ENCODE measurements around the gene FSTL4.
"Not testable (repeated sequence)": the region's sequence is repeated elsewhere in the genome, so short reads cannot be mapped to it uniquely, and the experiment has no call there.

FSTL4 gene

GRCh38 chr5:133225671-133226152, 386.6 kb downstream of the FSTL4 start:
- Mint-ChIP-seq H3K27me3 (peaks cover 39 to 58% of the 10 kb centered on the region in 2 donors), H3K27ac (no peak overlapping the region), H3K4me3 (no peak overlapping the region), H3K9me3 (no peaks in the 10 kb centered on the region), H3K36me3 (ENCODE audit: insufficient read depth) (no peaks in the 10 kb centered on the region), H3K4me1 (ENCODE audit: low read depth in 2 of 2) (no peaks in the 10 kb centered on the region)
- DNase-seq: no peak
- ATAC-seq (replicated peaks): no peak

DNA sequence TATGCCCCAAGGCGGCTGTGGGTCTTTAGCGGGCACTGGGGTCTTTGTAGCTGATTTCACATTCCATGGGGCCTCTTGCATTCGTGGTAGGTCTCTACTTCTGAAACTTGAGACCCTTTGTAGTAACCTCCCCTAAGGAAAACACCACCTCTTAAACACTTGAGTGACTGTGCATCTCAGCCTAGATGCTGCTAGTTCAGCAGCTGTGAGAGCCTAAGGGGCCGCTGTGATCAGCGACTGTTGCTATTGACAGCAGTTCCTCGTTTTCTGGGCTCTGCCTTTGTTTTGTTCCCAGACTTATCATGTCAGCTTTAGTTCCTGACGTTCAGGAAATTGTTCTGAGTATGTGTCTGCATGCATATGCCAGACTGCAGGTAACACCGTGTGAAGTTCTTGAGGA, 389.4 kb downstream of the FSTL4 start:
- ATAC-seq (replicated peaks) (no peak), DNase-seq (no peak)
- Mint-ChIP-seq H3K27ac (no peak overlapping the region), H3K27me3 (peaks cover 43 to 58% of the 10 kb centered on the region in 2 donors), H3K9me3 (no peaks in the 10 kb centered on the region), H3K4me3 (no peak overlapping the region), H3K36me3 (ENCODE audit: insufficient read depth) (no peaks in the 10 kb centered on the region), H3K4me1 (ENCODE audit: low read depth in 2 of 2) (no peaks in the 10 kb centered on the region)

DNA sequence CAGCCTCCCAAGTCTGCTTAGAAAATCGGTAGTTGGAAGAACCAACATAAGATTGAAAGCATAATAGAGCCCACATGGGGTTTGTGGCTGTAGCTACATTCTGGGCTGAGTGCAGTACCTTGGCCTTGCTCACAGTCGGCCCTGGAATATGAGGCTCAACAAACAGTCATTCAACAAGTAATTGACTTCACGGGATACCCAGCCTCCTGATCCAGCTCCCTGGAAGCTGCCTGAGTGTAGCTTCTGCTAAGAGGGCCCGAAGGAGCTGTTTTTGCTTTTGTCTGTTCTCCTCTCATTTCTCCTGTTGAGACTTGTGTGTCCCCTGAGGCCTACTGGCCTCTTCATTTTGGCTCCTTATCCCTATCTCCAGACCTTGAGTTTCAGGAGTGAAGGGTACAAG, 389.8 kb downstream of the FSTL4 start:
- H3K36me3 Mint-ChIP-seq (ENCODE audit: insufficient read depth): no peaks in the 10 kb centered on the region
- peaks cover 45 to 63% of the 10 kb centered on the region in 2 donors for H3K27me3 Mint-ChIP-seq
- H3K9me3 Mint-ChIP-seq: no peaks in the 10 kb centered on the region
- H3K27ac Mint-ChIP-seq: no peak overlapping the region
- H3K4me1 Mint-ChIP-seq (ENCODE audit: low read depth in 2 of 2): no peaks in the 10 kb centered on the region
- no peak for ATAC-seq (replicated peaks)
- H3K4me3 Mint-ChIP-seq: no peak overlapping the region
- DNase-seq: no peak

GRCh38 chr5:133222040-133222439, 390.3 kb downstream of the FSTL4 start:
- Mint-ChIP-seq H3K27me3 (peaks cover 44 to 68% of the 10 kb centered on the region in 2 donors), H3K9me3 (no peaks in the 10 kb centered on the region), H3K27ac (no peak overlapping the region), H3K36me3 (ENCODE audit: insufficient read depth) (no peaks in the 10 kb centered on the region), H3K4me3 (no peak overlapping the region), H3K4me1 (ENCODE audit: low read depth in 2 of 2) (no peaks in the 10 kb centered on the region)
- DNase-seq: no peak
- ATAC-seq (replicated peaks): no peak

GRCh38 chr5:133220851-133221674, 391.3 kb downstream of the FSTL4 start:
- no peaks in the 10 kb centered on the region for H3K4me1 Mint-ChIP-seq (ENCODE audit: low read depth in 2 of 2)
- H3K9me3 Mint-ChIP-seq: no peaks in the 10 kb centered on the region
- H3K36me3 Mint-ChIP-seq (ENCODE audit: insufficient read depth): no peaks in the 10 kb centered on the region
- no peak for ATAC-seq (replicated peaks)
- H3K4me3 Mint-ChIP-seq: no peak overlapping the region
- no peak overlapping the region for H3K27ac Mint-ChIP-seq
- no peak for DNase-seq
- peaks cover 39 to 65% of the 10 kb centered on the region in 2 donors for H3K27me3 Mint-ChIP-seq

DNA sequence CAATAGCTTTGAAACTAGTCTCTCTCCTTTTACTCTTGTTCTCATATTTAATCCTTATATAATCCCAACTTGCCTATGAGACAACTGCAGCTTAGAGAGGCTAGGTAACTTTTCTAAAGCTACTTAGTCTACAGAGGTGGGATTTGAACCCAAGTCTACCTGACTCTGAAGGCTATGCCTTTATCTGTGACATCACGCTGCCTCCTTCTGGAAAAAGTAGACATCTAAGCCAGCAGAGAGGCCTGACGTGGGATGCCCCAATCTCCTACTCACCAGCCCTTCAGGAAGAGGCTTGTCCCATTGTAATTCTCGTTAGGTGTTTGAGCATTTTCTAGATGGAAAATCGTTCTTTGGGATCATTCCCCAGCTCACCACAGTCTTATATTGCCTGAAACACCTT, 393.0 kb downstream of the FSTL4 start:
- no peak overlapping the region for H3K27ac Mint-ChIP-seq

GRCh38 chr5:133216138-133216537, 396.2 kb downstream of the FSTL4 start:
- ATAC-seq (replicated peaks); H3K9me3 Mint-ChIP-seq; H3K36me3 Mint-ChIP-seq (ENCODE audit: insufficient read depth); H3K4me3 Mint-ChIP-seq; DNase-seq; H3K4me1 Mint-ChIP-seq (ENCODE audit: low read depth in 2 of 2); H3K27ac Mint-ChIP-seq: not testable (repeated sequence)
- peaks cover 19 to 27% of the 10 kb centered on the region in 2 donors for H3K27me3 Mint-ChIP-seq

More for the DNA sequence above, 393.0 kb downstream of the FSTL4 start:
- no peak overlapping the region for H3K4me3 Mint-ChIP-seq
- no peaks in the 10 kb centered on the region for H3K4me1 Mint-ChIP-seq (ENCODE audit: low read depth in 2 of 2)
- no peaks in the 10 kb centered on the region for H3K36me3 Mint-ChIP-seq (ENCODE audit: insufficient read depth)
- DNase-seq (no peak), ATAC-seq (replicated peaks) (no peak)
- peaks cover 33 to 48% of the 10 kb centered on the region in 2 donors for H3K27me3 Mint-ChIP-seq
- no peaks in the 10 kb centered on the region for H3K9me3 Mint-ChIP-seq

DNA sequence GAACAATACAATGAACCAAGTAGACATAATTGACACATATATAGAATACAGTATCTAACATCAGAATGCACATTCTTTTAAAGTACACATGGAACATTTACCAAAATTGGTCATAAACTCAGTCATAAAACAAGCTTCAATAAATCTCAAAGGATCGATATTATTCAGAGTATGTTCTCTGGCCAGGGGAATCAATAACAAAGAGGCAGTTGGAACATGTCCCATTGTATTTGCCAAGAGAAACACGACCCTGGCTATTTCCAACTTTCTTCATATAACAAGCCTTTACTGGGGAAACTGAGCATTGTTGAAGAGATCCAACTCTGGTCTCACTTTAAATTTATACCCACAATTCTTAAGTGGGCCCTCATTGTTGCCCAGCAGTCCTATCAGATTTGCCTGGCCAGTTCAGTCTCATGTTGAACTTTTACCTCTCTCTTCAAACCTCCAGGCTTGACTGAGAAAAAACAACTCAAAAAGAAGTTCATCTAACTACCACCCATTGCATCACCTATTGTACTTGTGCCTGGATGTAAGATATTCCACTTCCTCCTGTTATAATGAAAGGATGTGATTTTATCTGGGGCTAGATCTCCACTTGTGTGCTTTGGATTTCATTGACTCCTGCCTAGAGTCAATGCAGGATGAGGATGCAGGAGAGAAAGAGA, 398.1 kb downstream of the FSTL4 start:
- Mint-ChIP-seq H3K4me1 (ENCODE audit: low read depth in 2 of 2) (no peaks in the 10 kb centered on the region), H3K27me3 (peaks cover 25% of the 10 kb centered on the region in 2 donors), H3K9me3 (no peaks in the 10 kb centered on the region), H3K27ac (no peak overlapping the region), H3K36me3 (ENCODE audit: insufficient read depth) (no peaks in the 10 kb centered on the region), H3K4me3 (no peak overlapping the region)
- DNase-seq (no peak), ATAC-seq (replicated peaks) (no peak)

- DNase-seq (no peak), ATAC-seq (replicated peaks) (no peak)
- Mint-ChIP-seq H3K36me3 (ENCODE audit: insufficient read depth) (no peaks in the 10 kb centered on the region), H3K9me3 (no peaks in the 10 kb centered on the region), H3K27me3 (peaks cover 32% of the 10 kb centered on the region in 2 donors), H3K4me1 (ENCODE audit: low read depth in 2 of 2) (no peaks in the 10 kb centered on the region), H3K27ac (no peak overlapping the region), H3K4me3 (no peak overlapping the region)
These were observed 406.7 kb downstream of the FSTL4 start for GRCh38 chr5:133205649-133206048.

GRCh38 chr5:133205204-133205603, 407.1 kb downstream of the FSTL4 start:
- no peak overlapping the region for H3K4me3 Mint-ChIP-seq
- DNase-seq (no peak), ATAC-seq (replicated peaks) (no peak)
- H3K27me3 Mint-ChIP-seq: peaks cover 34 to 36% of the 10 kb centered on the region in 2 donors
- no peaks in the 10 kb centered on the region for H3K4me1 Mint-ChIP-seq (ENCODE audit: low read depth in 2 of 2)
- H3K9me3 Mint-ChIP-seq: no peaks in the 10 kb centered on the region
- H3K27ac Mint-ChIP-seq: no peak overlapping the region
- H3K36me3 Mint-ChIP-seq (ENCODE audit: insufficient read depth): no peaks in the 10 kb centered on the region

DNA sequence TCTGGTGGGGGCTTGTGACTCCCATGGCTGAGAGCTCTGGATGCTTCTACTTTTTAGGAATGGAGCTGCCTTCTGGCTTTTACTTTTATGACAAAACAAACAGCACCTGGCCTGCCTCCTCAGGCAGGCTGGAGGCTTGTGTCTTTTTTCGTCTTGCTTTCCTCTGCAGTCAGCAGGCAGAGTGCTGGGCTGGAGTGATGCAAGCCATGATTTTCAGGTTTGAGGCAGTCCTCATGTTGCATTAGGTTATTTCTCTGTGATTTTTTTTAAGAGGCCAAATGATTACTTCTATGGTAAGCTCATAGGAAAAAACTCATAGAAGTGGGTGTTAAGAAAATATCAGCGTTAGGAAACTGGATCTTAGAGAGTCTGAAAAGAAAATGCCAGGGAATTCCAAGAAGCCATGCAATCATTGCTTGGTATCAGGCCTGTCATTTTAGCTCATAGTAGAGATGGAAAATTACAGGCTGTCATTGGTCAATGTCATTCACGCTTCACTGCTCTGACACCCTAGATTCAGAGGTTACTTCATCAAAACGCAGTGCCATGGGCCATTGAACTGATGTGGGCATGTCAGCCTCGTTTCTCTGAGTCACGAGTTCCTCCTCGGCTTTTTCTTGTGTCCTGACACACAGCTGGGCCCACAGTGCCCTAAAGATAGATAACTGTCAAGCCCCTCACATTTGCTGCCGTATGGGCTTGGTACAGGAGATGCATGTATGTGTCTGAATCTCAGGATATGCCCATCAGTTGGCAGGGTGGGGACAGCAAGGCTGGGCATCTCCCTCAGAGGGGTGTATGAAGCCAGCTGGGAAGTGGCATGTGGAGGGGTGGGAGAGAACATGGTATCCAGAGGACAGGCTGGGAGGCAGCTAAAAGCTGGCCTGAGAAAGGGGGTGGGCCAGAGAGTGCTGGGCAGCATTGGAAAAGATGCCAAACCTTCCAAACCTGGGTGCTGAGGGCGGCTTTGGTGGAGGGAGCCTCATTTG, 408.7 kb downstream of the FSTL4 start:
- no peak for ATAC-seq (replicated peaks)
- H3K9me3 Mint-ChIP-seq: no peaks in the 10 kb centered on the region
- H3K27ac Mint-ChIP-seq: no peak overlapping the region
- H3K36me3 Mint-ChIP-seq (ENCODE audit: insufficient read depth): no peaks in the 10 kb centered on the region
- H3K27me3 Mint-ChIP-seq: peaks cover 35 to 52% of the 10 kb centered on the region in 2 donors
- DNase-seq: no peak
- no peak overlapping the region for H3K4me3 Mint-ChIP-seq
- H3K4me1 Mint-ChIP-seq (ENCODE audit: low read depth in 2 of 2): no peaks in the 10 kb centered on the region

GRCh38 chr5:133202066-133202665, 410.2 kb downstream of the FSTL4 start:
- Mint-ChIP-seq H3K9me3 (no peaks in the 10 kb centered on the region), H3K4me1 (ENCODE audit: low read depth in 2 of 2) (no peaks in the 10 kb centered on the region), H3K27me3 (peaks cover 38 to 67% of the 10 kb centered on the region in 2 donors), H3K4me3 (no peak overlapping the region), H3K27ac (no peak overlapping the region), H3K36me3 (ENCODE audit: insufficient read depth) (no peaks in the 10 kb centered on the region)
- DNase-seq (no peak), ATAC-seq (replicated peaks) (no peak)

DNA sequence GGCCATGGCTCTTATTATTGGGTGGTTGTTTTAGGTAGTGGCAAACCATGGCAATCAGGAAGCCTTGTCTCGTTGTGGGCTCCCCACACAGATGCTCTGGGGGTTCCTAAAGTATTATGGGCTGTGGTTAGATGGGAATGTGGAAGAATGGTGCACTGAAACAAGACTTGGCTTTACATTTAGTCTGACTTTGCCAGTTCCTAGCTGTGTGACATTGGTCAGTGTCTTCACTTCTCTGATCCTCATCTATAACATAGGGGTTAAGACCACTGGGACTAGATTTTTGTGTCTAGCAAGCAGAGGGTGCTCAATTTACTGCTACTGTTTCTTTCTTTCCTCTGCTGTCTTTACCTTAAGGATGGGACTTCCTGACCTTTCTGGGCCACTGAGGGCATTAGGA, 411.0 kb downstream of the FSTL4 start:
- no peaks in the 10 kb centered on the region for H3K36me3 Mint-ChIP-seq (ENCODE audit: insufficient read depth)
- no peaks in the 10 kb centered on the region for H3K4me1 Mint-ChIP-seq (ENCODE audit: low read depth in 2 of 2)
- no peak overlapping the region for H3K27ac Mint-ChIP-seq
- H3K9me3 Mint-ChIP-seq: no peaks in the 10 kb centered on the region
- H3K27me3 Mint-ChIP-seq: peaks cover 45 to 73% of the 10 kb centered on the region in 2 donors
- no peak for ATAC-seq (replicated peaks)
- DNase-seq: no peak
- no peak overlapping the region for H3K4me3 Mint-ChIP-seq
